NCI-H1694 (cell line): ENCODE data around the gene CHRNA5.
A peak's percentile ranks its signal among the peaks of the same experiment; 100 is the strongest.

Experiments
- DNase-seq: peaks from one replicate; lab custom pipeline; 2025; lab: John Stamatoyannopoulos, UW

CHRNA5 gene

GRCh38 chr15:78640527-78641101 is 75.3 kb downstream of the CHRNA5 start:
- DNase-seq: no peak

- DNase-seq: no peak
Observed at GRCh38 chr15:78641102-78641748, 75.9 kb downstream of the CHRNA5 start, which contains the start of gene CHRNB4. Gene CHRNB4, minus strand, starts transcription at chr15:78641210. Its CDS starts 77 bp downstream, at chr15:78641133.

- DNase-seq: peak; percentile 12
Observed at GRCh38 chr15:78641749-78642275, 76.5 kb downstream of the CHRNA5 start.

- peak; percentile 25 for DNase-seq
Observed at GRCh38 chr15:78642331-78642730, 77.0 kb downstream of the CHRNA5 start.
